HG03097 (cell line): ENCODE measurements around the gene LYRM4.

Experiments used
- ATAC-seq: cut with Tn5 transposase; IDR thresholded peaks from one replicate; pipeline ENCODE4 v1.9.1; 2021; ENCODE audit not compliant: unreplicated experiment, low FRiP score

LYRM4 gene

GRCh38 chr6:5105146-5105545, 155.6 kb downstream of the LYRM4 start:
- ATAC-seq: no peak

GRCh38 chr6:5104667-5105066, 156.1 kb downstream of the LYRM4 start:
- no peak for ATAC-seq

- ATAC-seq: no peak
Measured at GRCh38 chr6:5103250-5103649, 157.5 kb downstream of the LYRM4 start.

GRCh38 chr6:5102267-5102970, 158.3 kb downstream of the LYRM4 start:
- no peak for ATAC-seq

GRCh38 chr6:5100806-5101205, 159.9 kb downstream of the LYRM4 start:
- ATAC-seq: no peak

GRCh38 chr6:5099537-5099936, 161.2 kb downstream of the LYRM4 start:
- ATAC-seq: no peak

- ATAC-seq: no peak
Measured at GRCh38 chr6:5098501-5099270, 162.1 kb downstream of the LYRM4 start.

- ATAC-seq: no peak
Measured at GRCh38 chr6:5096482-5096881, 164.3 kb downstream of the LYRM4 start.

- ATAC-seq: no peak
Measured at GRCh38 chr6:5095236-5095635, 165.5 kb downstream of the LYRM4 start.

- ATAC-seq: no peak
Measured at GRCh38 chr6:5094327-5094726, 166.4 kb downstream of the LYRM4 start.

- no peak for ATAC-seq
Measured at GRCh38 chr6:5093231-5094015, 167.3 kb downstream of the LYRM4 start.

GRCh38 chr6:5091210-5092069, 169.3 kb downstream of the LYRM4 start:
- ATAC-seq: no peak

GRCh38 chr6:5090603-5091002, 170.1 kb downstream of the LYRM4 start:
- no peak for ATAC-seq

GRCh38 chr6:5089481-5090438, 171.0 kb downstream of the LYRM4 start:
- ATAC-seq: no peak

- ATAC-seq: no peak
Measured at GRCh38 chr6:5088780-5089179, 172.0 kb downstream of the LYRM4 start.

- no peak for ATAC-seq
Measured at GRCh38 chr6:5087389-5087788, 173.4 kb downstream of the LYRM4 start.

GRCh38 chr6:5086294-5086890, 174.4 kb downstream of the LYRM4 start:
- no peak for ATAC-seq

GRCh38 chr6:5085648-5086293, 175.0 kb downstream of the LYRM4 start:
- no peak for ATAC-seq
